NAMALWA (cell line): ENCODE results near the gene SRGAP2B.
"Not testable (repeated sequence)": the region's sequence is repeated elsewhere in the genome, so short reads cannot be mapped to it uniquely, and the experiment has no call there.

Experiments
- DNase-seq: peaks from one replicate; pipeline ENCODE4 v3.0.0-alpha.2; 2015; ENCODE audit warnings: low spot score

SRGAP2B gene

GRCh38 chr1:145041519-145041918 lies 53.6 kb downstream of the SRGAP2B start:
- DNase-seq, result not testable (repeated sequence)

DNA sequence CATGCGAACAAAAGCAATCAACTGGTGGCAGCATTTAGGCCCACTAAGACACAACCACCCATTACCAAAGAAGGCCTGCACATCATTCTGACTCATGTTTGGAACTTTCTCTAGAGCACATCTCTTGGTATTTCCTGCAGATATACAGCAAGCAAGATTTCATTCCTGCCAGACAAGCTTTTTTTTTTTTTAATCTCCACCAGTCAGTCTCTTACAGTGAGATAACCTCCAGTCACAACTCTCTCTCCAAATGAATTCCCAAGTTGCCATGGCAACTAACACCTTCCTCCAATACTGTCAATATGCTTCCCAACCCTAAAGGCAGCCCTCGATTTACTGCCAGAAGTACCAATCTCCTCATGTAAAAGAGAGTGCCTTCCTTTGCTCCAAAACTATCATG lies 59.1 kb downstream of the SRGAP2B start:
- not testable (repeated sequence) for DNase-seq

- DNase-seq, result not testable (repeated sequence)
Observed at GRCh38 chr1:145033523-145033922, 61.6 kb downstream of the SRGAP2B start.

- DNase-seq, result not testable (repeated sequence)
Observed at GRCh38 chr1:145027251-145027650, 67.9 kb downstream of the SRGAP2B start.

DNA sequence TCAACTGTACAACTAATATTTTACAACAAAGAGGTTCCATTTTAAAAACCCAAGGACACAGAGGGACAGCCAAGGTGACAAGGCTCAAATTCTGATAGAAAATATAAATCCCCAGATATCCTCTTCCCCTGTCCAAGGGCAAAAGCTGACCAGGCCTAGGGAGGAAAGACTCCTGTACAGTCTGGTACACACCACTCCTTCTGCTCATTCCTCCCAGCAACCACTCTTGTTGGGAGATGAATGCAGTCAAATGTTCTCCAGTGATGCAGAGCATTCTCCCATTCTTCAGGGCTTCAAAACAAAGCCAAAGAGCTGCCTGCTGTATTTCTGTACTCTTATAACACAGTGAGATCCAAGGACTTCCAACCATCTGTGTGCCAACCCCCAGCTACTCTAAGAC lies 69.8 kb downstream of the SRGAP2B start:
- not testable (repeated sequence) for DNase-seq

- DNase-seq, result not testable (repeated sequence)
Observed at GRCh38 chr1:145022259-145022658, 72.9 kb downstream of the SRGAP2B start.

DNA sequence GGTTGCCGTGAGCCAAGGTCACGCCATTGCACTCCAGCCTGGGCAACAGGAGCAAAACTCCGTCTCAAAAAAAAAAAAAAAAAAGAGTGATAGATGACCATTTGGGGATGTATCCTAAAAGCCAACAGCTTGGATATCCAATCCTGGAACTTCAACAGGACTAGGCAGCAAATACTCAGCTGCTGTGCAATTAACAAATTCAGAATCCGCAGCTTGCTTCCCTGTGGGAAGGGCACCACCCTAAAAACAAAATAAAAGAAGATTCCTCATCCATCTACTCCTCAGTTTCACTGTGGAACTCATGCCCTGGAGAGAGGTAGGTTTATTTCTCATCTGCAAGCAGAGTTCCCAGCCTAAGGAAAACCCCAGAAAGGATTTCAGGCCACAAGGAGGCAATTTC lies 73.4 kb downstream of the SRGAP2B start:
- DNase-seq, result not testable (repeated sequence)

GRCh38 chr1:145019709-145020108 lies 75.4 kb downstream of the SRGAP2B start:
- not testable (repeated sequence) for DNase-seq

GRCh38 chr1:145017725-145018124 lies 77.4 kb downstream of the SRGAP2B start:
- not testable (repeated sequence) for DNase-seq

DNA sequence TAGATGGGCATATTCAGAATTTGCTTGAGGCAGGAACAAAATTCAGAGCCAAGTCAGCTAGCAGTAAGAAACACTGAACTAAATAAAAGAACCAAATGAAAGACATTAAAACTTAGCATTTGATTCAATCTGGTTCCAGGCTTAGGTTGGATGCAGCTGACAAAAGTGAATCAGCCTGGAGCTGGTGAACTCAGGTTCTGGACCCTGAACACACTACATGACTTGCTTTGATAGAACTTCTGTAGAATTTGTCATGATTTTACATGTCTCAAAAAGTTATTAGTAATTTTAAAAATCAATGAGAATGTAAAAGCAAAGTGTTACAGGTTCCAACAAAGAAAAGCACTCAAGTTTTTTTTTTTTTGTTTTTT lies 78.7 kb downstream of the SRGAP2B start:
- DNase-seq, result not testable (repeated sequence)

DNA sequence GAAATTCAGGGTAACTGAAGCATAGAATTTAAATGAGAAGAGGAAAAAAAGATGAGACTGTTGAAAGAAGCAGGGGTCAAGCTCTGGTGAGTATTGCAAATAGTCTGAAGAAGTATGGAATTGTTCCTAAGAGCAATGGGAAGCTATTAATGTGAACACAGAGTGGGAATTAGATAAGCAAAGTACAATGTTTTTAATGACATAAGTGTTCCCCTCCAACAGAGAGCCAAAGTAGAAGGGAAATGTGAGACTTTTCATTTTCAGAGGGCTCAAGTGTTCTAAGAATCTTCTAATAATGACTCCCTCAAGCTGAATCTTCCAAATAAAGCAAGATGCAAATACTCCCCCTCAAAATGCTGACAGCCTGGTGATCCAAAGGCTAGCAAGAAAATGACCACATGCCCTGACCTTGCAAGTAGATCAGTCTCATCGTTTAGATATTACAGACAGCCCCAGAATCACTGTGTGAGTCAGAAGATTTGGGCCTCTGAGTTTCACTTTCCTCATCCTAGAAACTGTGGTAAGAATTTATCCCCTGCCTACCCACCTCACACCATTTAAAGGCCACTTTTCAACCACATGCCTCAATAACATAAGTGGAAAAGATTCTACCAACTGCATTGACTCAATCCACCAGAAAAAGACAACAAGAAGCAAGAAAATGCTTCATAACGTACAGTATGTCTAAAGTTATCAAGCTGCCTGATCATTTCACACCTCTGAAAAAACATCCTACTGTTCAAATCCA lies 79.2 kb downstream of the SRGAP2B start:
- not testable (repeated sequence) for DNase-seq

DNA sequence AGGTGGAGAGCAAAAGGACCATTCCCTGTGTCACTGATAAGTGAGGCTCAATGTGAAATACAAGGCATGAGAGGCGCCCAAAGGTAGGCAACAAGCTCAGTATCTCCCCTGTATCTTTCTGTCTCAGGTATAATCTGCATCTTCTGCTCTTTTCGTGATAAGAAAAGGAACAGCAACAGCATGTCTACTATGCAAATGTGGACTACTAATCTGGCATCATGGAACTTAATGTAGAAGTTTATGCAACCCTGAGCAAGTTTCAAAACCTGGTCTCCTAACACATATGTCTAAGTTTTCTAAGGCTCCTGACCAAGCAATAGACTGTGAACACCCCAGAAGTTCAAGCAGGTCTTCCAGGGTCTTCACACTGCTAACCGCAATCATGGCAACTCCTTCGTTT lies 81.8 kb downstream of the SRGAP2B start:
- not testable (repeated sequence) for DNase-seq

DNA sequence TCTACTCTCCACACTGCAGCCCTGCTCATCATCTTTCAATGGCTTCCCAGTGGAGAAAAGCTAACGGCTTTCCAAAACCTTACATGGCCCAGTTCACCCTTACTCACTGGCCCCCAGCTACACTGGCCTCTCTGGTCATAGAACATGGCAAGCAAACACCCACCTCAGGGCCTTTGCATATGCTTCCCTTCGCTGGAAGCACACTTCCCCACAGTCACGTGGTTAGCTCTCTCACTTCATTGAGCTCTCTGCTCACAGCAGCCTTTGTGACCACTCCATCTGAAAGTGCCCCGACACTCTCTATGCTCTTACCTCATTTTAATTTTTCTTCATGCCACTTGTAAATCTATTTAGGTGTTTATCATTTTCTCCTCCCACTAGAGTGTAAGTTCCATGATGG lies 83.3 kb downstream of the SRGAP2B start:
- not testable (repeated sequence) for DNase-seq

DNA sequence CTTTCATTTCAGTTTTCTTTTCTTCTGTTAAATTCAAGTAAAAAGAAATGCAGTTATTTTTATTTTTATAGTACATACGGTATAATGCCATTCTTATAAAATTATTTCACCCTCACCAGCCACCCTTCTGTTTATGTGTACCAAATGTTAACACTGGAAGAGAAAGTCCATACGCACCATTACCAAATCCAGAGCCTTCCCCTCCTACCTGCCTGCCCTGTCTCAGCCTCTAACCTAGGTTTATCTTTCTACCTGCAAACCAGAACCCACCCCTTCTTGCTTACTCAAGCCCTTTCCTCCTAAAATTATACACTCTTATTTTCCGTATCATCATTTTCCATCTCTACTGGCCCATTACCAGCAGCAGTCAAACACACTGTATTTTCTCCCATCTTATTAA lies 84.5 kb downstream of the SRGAP2B start:
- DNase-seq, result peak; percentile 2

DNA sequence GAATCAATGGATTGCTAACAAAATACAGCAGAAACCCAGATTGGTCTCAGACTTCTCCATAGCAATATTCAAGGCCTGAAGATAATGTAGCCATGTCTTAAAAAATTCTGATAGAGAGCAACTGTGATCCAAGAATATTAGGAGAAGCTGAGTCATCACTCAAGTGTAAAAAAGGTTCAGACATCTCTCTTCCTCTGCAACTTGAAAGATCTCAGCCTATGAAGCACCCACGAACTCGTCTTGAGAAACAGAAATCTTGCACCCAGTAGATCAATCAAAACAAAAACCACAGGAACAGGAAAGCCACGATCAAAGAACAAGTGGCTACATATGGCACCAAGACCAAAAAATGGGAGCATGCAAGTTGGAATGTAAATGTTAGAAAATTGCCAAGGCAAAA lies 85.2 kb downstream of the SRGAP2B start:
- DNase-seq, result not testable (repeated sequence)

GRCh38 chr1:145008388-145008787 lies 86.7 kb downstream of the SRGAP2B start:
- not testable (repeated sequence) for DNase-seq

DNA sequence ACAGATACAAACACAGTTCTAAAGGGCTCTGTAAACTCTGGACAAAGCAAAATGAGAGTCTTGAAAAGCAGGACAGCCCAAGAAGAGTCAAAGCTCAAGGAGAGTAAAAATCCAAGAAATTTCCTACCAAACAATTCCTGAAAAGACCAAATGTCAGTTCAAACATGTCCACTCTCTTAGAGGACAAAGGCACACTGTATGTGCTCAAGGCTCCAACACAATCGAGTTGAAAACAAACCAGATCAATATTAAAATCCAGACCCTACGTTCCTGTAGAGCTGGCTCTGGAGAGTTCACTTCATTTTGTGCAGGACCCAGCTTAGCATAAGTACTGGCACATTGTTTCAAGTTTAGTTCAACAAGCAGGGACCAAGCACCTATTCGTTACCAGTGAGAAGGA lies 90.0 kb downstream of the SRGAP2B start:
- not testable (repeated sequence) for DNase-seq

DNA sequence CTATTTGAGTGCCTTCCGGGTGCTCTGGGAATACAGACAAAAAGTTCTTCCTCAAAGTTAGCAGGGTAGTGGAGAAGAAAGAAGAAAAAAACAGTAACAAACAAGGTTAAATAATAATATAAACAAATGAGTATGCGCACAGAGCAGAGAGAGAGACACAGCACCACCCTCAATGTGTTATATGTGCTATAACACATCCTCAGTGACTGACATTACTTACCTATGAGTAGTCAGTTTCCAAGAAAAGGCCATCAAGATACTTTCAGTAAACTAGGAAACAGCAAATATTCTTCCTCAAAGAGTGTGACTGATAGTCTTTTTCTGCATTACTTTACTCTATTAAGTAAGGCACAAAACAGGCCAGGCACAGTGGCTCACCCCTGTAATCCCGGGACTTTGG lies 93.7 kb downstream of the SRGAP2B start:
- not testable (repeated sequence) for DNase-seq

DNA sequence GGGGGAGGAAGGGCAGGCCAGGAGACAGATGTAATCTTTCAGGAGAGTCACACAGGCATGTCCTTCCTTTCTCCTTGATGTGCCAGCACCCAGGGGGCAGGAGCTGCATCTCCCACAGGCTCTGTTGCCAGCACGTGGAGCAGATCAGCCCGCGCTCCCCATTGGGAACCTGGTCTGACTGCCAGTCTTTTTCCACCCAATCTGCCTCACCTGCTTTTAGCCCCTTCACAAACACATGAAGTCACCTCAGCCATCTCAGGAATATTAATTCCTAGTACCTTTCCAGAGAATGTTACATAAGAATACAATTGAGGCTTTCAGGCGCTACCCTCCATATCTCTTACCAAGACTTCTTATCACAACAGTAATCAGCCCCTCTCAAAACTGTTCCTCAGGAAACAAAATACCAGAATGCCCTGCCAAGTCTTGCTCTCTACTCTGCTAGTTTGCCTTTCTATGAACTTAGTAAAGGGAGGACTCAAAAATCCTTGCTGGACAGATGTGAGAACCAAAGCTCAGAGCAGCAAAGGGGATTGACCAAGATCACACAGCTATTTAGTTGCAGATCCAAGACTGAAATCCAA lies 94.3 kb downstream of the SRGAP2B start:
- DNase-seq, result not testable (repeated sequence)

DNA sequence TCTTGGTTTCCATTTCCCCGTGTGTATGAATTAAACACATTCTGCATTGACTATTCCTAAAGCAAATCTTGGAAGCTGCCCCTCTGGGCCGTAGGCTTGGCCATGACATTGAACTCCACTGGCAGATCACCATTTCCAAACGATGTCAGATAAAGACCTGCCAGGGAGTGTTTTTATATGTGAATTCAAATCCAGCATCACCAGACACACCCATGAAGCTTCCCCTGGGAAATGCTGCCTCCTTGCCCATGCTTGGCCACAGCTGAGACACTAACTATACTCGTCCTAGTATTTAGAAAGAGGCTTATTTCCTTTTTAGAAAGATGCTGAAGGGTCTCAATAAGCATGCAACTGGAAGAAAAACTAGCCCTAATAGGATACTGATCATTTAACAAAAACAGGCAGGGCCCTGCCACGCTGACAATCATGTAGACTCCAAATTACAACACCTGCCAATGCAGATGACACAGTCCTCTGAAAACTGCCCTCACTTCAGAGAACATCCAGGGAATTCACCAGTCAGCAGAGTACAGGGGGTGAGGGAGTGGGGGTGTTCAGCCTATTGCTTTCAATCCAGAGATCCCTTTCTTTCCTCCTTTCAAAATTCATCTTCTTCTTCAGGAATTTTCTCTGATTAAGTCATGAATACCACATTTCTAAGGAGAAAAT lies 94.9 kb downstream of the SRGAP2B start:
- not testable (repeated sequence) for DNase-seq

- DNase-seq, result not testable (repeated sequence)
Observed at GRCh38 chr1:144998981-144999273, 96.2 kb downstream of the SRGAP2B start.

DNA sequence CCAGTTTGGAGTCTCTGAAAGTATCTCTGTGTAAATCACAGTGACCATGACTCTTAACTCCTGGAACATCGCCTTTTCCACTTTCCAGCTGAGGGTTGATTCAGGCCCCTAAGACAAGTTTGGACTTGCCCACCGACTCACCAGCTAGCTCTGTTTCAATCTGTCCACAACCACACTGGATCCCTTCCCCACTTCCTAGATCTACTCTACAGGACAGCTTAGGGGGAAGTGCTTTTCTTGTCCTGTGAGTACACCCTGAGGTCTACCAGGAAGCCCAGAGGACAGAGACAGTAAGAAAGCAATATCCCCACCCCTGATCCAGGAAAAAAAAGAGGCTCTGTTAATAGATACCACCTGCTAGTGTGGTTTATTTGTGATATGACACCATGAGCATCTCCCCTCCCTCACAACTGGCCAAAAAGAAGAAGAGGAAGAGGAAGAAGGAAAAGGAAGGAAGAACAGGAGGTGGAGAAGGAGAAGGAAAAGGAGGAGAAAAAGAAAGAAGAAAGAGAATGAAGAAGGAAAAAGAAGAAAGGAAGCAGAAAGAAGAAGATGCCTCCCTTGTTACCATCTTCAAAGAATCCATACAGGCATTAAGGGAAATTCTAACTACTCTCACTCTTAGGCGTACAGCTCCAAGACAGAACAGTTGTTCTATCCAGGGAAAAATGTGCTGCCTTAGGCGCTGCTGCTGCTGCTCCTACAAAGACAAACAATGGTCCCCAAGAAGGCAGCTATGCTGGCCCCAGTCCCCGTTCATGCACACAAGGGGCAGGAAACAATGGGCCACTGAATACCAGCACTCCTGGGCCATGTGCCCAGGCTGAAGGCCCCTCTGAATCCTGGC lies 96.8 kb downstream of the SRGAP2B start:
- not testable (repeated sequence) for DNase-seq
